Stimulated activated CD8-positive, alpha-beta memory T cell treated with anti-CD3 and anti-CD28 coated beads, Interleukin-15, amount 100 ng/mL, for 4 hours (primary cell): ENCODE measurements around the gene OVOL2.

Experiments used
- DNase-seq, 2 donors: peaks; one replicate each; pipeline ENCODE4 v3.0.0-alpha.2; 2020; ENCODE audit warnings: low read depth in 2 of 2

OVOL2 gene

GRCh38 chr20:17985388-17986018, 72.2 kb downstream of the OVOL2 start:
- no peak for DNase-seq

- no peak for DNase-seq
Observed at GRCh38 chr20:17976305-17976704, 81.4 kb downstream of the OVOL2 start.
